SKM-1 treated with dmso at 0.1 percent for 144 hours (cell line): ENCODE data around the gene RNF222.

ENCODE experiments used
- DNase-seq: peaks from one replicate; lab custom pipeline; 2025; ENCODE audit not compliant: unreplicated experiment; lab: John Stamatoyannopoulos, UW

Gene RNF222, protein sequence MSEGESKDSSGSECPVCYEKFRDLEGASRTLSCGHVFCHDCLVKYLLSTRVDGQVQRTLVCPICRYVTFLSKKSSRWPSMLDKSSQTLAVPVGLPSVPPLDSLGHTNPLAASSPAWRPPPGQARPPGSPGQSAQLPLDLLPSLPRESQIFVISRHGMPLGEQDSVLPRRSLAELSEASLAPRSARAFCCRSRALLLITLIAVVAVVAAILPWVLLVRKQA

DNA sequence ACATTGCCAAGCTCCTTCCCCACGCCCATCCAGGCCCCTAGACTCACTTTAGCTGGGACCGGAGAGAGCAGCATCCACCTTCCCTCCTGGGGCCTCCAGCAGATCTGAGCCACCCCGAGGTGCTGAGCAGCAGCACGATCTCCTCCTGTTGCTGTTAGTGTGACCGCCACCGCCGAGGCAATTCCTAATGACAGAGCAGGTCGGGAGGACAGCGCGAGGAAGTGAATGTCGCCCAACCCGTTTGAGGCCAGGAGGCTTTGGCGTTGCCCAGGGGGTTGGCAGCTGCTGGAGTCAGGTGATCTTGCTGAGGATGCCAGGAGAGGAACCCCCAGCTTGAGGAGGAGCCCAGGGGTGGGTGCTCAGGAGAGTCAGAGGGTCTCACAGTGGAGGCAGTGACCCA lies at the start of gene RNF222:
Gene RNF222 (minus strand): TSS at position 192 of the 400 bp plus-strand sequence. CDS start 4,366 bp downstream, outside the sequence.
- DNase-seq = no peak

DNA sequence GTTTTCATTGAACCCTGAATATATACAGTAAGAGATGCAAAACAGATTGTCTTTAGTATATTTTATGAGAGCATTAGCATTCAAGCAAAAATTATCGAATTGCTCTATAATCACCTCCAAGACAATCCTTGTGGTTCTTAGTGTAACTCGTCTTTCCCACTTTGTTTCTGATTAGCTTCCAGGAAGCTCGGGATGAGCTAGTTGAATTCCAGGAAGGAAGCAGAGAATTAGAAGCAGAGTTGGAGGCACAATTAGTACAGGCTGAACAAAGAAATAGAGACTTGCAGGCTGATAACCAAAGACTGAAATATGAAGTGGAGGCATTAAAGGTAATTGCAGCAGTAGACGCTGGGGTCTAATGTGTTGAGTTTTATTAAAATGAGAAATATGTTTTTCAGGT lies 47.9 kb upstream of the RNF222 start:
- DNase-seq = no peak

DNA sequence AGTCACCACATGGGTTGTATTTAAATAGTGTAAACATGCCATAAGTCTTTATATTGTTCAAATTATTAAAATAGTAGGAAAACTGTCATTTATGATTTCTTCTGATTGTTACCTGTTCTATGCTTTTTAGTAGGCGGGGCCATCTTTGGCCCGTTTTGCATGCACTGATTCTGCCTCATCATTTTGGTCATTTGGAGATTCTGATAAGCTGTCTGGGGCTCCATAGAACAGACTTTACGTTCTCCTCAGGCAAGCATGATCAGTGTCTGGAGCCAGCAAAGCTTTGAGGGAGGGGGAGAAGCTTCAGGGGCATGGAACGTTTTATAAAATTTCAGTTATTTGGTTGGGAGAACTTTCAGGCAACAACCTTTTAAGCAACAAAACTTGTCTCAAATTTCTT lies 46.9 kb upstream of the RNF222 start:
- no peak for DNase-seq

DNA sequence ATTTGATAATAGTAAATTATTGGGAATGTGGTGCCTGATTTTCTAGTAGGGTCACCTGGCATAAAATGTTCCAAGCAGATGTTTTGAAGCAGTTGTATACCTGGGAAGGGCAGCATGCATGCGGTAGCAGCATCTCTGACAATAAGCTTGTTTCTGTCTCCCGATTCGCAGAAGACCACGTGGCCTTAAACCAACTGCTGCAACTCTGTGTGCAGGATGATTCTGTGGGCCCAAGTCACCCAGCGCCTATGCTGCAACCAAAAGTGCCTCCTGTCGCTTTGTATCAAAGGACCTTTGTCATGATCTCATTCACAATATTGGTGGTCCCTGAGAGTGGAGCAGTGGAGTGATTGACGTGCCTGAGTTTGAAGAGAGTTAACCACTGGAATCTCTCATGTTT lies 46.1 kb upstream of the RNF222 start:
- no peak for DNase-seq

DNA sequence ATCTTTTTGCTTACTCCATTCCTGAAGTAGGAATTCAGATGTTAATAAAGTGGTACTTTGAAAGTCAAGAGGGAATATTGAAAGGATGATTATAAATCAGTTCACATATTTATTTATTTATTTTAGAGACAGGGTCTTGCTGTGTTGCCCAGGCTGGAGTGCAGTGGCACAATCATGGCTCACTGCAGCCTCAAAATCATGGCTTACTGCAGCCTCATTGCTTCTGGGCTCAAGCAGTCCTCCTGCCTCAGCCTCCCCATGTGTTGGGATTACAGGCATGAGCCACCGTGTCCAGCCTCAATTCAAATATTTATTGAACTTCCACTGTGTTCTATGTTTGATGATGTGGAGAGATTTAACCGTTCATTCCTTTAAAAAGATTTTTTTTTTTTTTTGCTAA lies 44.7 kb upstream of the RNF222 start:
- no peak for DNase-seq

DNA sequence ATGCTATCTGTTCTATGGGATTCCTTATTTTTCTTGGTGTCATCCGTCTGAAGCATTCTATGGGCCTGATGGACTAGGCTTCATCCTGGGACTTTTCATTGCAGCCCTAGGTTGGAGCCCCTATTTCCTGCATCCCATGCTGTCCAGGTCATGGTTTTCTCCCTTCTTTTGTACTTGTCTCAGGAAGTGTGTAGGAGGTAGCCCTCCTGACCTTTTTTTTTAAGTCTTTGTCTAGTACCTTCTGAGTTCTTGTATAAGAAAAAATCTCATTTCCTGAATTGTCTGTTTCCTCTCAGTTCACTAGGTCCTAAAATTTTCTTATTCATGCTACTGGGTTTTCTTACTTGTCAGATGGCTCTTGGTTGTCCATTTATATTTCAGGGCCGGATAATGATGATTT lies 44.1 kb upstream of the RNF222 start:
- no peak for DNase-seq

DNA sequence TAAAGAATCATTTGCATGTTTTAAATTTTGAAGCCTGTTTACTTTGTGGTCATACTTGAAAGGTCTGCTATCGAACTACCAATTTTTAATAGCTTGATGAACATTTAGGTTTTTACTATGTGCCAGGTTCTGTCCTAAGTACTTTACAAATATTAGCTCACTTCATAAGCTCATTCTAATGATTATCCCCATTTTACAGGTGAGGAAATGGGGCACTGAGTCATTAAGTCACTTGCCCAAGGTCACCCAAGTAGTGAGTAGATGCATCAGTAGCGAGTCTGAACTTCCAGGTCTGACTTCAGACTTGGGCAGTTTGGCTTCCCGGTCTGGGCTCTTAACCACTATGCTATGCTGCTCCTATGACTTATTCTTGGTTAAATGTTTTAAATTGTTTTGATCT lies 42.1 kb upstream of the RNF222 start:
- no peak for DNase-seq

DNA sequence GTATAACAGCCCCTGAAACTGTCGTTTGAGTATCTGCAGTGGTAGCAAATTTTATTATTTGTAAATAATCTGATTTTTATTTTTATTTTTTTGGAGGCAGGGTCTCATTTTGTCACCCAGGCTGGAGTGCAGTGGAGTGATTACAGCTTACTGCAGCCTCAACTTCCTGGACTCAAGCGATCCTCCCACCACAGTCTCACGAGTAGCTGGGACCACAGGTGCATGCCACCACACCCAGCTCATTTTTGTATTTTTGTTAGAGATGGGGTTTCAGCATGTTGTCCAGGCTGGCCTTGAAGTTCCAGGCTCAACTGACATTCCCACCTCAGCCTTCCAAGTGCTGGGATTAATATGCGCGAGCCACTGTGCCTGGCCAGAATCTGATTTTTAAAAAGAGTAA lies 40.8 kb upstream of the RNF222 start:
- no peak for DNase-seq

DNA sequence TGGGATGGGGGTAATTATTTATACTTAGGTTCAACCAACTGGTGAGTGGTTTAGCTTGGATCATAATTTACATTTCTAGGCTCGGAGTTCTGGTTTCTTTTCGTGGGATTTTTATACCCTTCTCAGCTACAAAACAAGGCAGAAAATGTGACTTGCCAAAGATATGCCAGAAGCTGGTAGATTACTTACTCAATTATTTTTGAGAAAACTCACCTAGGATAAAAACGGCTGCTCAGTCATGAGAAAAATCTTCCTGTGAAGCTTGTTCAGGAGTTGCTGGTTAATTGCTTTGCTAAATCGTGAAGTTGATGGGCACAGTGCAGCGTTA lies 39.2 kb upstream of the RNF222 start:
- no peak for DNase-seq

DNA sequence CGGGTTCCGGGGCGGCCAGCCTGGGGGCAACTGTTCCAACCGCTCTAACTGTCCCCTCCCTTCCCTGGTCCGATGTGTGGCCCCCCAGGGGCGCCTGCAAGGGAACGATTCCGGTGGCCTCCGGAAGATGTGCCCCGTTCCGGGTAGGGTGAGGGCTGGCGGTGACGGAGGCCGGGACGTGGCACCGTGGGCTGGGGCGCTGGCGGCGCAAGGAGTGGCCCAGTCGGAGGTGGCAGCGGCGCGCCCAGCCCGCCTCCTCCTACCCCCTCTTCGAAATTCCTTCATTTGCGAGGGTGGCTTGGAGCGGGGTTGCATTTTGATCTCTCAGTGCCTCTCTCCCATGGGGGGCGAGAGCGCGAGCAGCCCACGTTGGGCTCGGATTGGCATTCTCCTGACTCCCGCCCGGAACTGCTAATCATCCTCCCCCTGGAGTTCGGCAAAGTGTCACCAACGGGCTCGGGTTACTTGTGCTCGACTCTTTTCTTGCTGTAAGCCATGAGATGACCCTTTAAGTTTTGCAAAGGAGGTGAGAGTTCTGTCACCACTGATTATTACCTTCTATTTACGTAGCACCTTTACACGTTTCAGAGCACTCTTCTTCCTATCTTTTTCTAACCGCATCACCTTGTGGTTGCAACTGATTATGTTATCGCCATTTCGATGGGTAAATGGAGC lies 38.7 kb upstream of the RNF222 start:
- DNase-seq = no peak

DNA sequence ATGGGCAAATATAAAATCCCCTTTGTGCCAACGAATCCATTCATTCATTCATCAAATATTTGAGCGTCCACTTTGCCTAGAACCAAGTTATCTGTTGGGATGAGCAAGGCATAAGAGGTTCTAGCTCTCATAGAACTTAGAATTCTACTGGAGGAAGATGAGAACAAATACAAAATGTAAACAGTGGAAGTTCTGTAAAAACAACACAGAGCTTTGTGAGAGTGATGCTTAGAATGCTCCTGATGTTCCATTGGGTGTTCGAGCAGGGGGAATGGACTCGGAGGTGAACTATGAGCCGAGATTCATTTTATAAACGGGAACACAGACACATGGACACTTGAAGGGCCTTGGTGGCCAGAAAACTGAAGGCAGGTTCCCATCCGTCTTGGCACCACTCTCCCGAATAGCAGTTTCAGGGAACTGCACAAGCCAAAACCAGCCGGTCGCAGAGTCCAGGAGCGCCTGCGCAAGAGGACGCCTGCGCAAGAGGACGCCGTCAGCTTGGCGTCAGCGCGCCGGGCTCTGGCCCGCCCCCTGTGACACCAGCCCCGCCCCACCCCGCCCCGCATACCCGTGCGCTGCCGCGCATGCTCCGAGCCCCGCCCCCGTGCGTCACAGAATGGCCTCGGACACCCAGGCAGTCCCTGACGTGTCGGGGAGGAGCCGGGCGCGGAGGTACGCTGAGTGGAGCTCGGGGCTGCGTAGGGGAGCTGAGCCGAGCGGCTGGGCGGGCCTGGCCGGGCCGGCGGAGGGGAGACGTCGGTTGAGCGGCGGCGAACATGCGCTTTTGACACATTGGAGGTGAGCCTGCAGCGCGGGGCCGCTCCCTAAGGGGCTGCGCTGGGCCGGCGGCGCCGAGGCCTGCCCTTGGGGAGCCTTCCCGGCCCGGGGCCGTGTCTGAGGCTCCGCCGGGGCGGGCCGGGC lies 37.9 kb upstream of the RNF222 start, which contains the start of gene NDEL1:
Gene NDEL1 (plus strand): TSS at position 640 of the 924 bp plus-strand sequence. CDS start 8,388 bp downstream, outside the sequence.
- peak; percentile 88 for DNase-seq

DNA sequence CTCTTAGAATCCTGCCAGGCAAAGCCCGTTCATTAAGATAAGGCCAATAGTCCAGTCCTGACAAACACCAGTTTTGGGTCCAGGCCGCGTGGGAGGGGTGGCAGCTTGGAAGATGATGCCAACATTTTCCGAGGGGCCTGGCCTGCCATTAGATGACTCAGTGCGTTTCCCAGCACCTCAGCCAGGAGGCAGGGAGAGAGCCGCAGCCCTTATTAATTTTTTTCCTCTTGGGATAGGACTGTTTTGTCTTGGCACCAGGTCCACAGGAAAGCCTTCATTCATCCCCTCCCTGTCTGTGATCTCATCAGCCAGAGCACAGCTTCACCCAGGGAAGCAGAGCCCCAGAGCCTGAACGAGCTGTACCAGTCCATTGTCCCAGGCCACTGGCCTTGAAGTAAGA lies 33.3 kb upstream of the RNF222 start:
- DNase-seq = no peak

DNA sequence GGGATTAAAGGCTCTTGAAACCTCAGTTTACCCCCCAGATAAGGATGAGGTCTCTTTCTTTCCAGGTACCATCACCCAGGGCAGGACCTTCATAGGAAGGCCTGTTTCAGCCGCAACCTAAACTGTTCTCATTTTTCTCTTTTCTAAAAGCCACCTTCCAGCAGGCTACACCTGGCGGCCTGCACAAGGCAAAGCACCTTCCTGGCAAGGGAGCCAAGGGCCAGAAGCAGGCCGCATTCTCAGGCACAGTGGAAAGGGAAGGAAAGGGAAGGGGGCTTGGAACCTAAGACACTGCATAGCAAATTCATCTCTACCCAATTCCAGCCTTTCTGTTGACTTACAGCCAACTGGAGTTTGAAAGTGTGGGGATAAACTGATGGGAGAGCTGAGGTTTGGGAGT lies 29.2 kb upstream of the RNF222 start:
- DNase-seq = no peak

DNA sequence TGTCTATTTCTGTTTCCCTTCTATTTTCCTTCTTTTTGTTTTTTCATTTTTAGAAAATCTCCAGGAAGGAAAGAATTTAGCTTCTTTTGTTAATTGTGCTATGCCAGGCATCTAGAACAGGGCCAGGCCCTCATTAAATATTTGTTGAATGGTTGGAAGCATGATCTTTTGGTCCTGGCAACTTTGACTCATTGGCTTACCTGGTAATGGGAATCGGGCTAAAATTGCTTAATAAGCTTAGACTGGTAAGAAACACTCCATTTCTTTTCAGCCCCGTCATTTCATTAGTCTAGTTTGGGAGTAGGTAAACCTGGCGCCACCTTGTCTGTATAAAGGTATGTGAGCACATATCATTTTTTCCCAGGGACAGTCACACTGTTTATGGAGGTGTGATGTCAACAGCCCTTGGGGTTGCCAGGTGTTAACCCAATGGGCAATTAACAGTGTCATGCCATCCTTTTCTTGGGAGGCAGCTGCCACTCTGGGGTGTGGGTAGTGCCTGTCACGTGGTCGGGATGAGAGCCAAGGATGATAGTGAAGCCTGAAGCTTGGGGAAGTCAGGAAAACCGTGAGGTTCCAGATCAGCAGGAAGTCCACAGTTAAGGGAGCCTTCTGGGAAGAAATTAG lies 28.6 kb upstream of the RNF222 start:
- DNase-seq = no peak

DNA sequence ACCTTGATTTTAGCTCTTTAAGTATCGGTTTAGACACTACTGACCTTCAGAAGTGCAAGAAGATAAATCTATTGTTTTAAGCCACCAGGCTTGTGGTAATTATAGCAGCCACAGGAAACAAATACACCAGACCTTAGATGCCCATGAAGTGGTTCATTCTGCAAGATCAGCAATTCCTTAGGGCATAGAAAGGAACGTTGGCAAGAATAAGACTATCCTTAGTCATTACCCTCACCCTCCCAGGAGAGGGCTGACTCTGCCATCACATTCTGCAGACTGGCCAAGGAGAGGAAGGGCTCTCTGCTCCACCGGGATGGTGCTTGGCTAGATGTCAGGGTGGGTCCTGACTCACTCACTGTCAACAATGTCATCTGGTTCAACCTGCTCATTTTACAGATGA lies 23.9 kb upstream of the RNF222 start:
- DNase-seq = no peak

DNA sequence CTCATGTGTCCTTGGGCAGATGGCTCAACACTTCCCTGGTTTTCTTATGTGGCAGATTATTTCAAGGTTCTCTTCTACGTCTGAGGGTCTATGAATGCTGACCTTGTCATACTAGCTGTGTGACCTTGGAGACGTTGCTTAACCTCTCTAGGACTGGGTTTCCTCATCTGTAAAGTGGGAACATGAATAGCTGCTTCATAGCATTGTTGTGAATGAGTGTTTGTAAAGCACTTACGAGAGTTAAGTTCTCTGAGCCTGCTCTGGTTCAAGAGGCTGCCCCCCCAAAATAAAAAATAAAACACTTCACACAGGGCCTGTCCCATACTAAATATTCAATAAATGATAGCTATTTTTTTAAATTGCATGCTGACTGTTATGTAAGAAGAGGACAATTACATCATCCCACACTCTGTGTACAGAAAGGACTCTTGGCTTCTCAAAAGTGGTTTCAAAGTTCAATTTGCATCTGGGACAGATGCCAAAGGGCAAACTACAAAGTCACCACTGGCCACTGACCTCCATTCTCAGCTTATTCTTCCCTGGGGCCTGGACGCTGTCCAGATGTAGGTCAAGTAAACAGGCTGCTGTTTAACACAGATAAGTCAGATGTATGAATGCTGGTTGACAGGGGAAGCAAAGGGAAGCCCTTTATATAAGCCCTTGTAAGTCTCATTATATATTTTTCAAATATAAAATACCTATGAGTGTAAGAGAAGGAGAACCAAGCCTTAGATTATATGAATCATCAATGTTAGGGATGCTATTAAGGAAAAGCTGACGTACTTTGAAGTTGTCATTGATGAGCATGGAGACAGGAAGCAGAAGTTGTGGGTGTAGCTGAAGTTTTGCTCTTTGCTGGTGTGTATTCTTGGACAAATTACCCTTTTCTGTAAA lies 22.7 kb upstream of the RNF222 start:
- peak; percentile 6 for DNase-seq

DNA sequence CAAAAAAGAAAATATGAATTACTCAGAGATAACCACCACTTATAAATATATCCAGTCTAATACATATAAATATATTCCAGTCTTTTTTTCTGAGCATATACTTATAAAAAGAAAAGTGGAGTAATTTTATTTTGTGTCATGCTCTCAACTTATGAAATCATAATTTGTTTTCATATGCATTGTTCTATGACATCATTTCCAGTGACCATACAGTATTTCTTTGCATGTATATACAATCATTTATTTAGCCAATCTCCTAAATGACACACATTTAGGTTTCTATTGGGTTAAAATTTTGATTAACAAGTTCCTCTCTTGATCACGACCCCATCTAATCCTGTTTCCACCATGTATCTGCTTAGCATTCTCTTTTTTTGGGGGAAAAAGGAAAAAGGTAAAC lies 21.7 kb upstream of the RNF222 start:
- no peak for DNase-seq

DNA sequence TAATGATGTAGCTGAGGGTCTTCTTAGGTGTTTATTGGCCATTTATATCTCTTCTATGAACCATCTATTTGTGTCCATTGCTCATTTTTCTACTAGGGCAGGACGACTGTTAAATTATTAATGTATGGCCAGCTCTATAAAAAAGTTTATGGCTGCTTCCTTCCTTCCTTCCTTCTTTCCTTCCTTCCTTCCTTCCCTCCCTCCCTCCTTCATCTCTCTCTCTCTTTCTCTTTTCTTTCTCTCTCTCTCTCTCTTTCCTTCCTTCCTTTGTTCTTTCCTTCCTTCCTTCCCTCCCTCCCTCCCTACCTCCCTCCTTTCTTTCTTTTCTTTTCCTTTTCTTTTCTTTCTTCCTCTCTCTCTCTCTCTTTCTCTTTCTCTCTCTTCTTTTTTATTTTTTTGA lies 20.8 kb upstream of the RNF222 start:
- no peak for DNase-seq

DNA sequence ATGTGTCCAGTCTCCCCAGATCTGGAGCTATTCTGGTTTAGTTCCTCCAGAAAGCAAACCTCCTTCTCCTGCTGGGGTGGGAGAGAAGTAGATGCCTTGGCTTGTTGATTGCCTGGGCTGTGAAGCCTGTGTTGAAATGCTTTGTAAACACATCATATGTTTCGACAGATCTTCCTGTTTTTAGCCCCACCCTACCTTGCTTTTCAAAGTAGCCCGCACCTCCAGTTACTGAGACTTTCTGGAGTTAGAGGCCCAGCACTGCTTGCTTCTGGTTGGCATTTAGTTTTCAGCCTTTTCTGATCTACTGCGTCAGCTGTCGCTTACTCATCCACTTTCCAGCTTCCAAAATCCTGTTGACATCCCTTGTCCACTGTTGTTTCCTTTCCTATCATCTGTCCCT lies 20.2 kb upstream of the RNF222 start:
- peak; percentile 56 for DNase-seq

DNA sequence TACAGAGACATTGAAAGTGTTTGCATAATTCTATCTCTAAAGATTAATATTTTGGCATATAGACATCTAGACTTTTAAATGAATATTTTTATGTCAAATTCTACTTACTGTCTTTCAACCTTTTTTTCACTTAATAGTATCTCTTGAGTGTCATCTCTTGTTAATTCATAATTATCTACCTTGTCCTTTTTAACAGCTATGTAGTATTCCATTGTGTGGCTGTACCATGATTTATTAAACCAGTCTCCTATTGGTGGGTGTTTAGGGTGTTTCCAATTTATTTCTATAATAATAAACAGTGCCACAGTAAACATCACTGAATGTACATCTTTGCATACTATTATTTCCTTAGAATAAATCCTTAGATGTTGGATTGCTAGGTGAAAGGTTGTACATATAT lies 16.3 kb upstream of the RNF222 start:
- no peak for DNase-seq

DNA sequence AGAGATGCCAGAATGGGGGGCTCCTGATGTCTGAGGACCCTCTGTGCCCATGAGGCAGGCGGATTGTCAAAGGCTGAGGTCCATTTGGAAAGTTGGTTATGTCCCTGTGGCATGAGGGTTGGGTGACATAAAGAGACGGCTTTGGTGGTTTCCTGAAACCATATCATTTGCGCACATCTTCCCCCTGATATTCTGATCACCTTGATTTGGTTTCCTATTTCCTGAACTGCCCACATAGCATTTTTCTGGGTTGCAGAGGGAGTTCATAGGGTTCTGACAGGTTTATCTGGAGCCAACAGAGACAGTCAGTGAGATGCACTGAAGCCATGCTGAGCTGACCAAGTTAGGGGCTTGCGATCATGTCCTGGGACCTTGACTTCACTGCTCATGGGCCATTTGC lies 15.7 kb upstream of the RNF222 start:
- no peak for DNase-seq
